ENCODE data around the gene CBX5. TPM values are rescaled to one million over a fixed set of nuclear protein-coding genes. Genes with fewer than 3 reads are reported as not detected.

Gene CBX5
- total and polyA plus RNA-seq, 9 of the 15 experiments (the other 6 are each of a cell fraction or from before 2014, with no cell fraction given): 32.6 to 102 (median 59.2) TPM

- TF ChIP-seq HBP1 (CRISPR knock-in tag; IDR thresholded peaks at IDR 0.05) (no peak), SPI1 (IDR thresholded peaks at IDR 0.05; ENCODE audit: borderline replicate concordance, low read depth, low read length) (no peak), MLLT1 (IDR thresholded peaks at IDR 0.05) (peak in 1 of 2 experiments; percentile 92; a peak in 2 of 4 replicates), SNIP1 (IDR thresholded peaks at IDR 0.05; ENCODE audit: low read depth) (no peak), E2F3 (CRISPR knock-in tag; IDR thresholded peaks at IDR 0.05) (no peak), ZNF174 (CRISPR knock-in tag; IDR thresholded peaks at IDR 0.05) (no peak), STAG1 (CRISPR knock-in tag; IDR thresholded peaks at IDR 0.05; ENCODE audit: borderline replicate concordance) (peak; percentile 53; the same call in 1 of the 2 replicates), ZNF3 (CRISPR knock-in tag; IDR thresholded peaks at IDR 0.05) (no peak), KLF10 (CRISPR knock-in tag; IDR thresholded peaks at IDR 0.05) (no peak), ZNF280A (IDR thresholded peaks at IDR 0.05; ENCODE audit: low read depth, partially characterized antibody) (no peak), ZBTB9 (CRISPR knock-in tag; IDR thresholded peaks at IDR 0.05) (no peak), ZNF717 (CRISPR knock-in tag; IDR thresholded peaks at IDR 0.05) (no peak), SMARCB1 (IDR thresholded peaks at IDR 0.05; ENCODE audit: insufficient read length, low read depth) (no peak), ZNF609 (CRISPR knock-in tag; IDR thresholded peaks at IDR 0.05; ENCODE audit: borderline replicate concordance) (no peak), RFX7 (CRISPR knock-in tag; IDR thresholded peaks at IDR 0.05) (no peak)
These were observed 65.1 kb downstream of the CBX5 start (continued) for GRCh38 chr12:54214553-54215406.
